AG04449 (cell line): Measurements from ENCODE around the gene KRTAP10-3.

Experiments used
- CTCF ChIA-PET: fragments of 350-600 bp; formaldehyde crosslinking; extraction: SDS; loops from one replicate; lab custom pipeline; 2021; ENCODE audit warnings: antibody characterized with exemption; lab: Yijun Ruan, JAX
- POLR2A ChIA-PET: fragments of 400-600, 350-600 bp; formaldehyde crosslinking; extraction: SDS; loops from one replicate; lab custom pipeline; 2020; ENCODE audit warnings: antibody characterized with exemption, inconsistent platforms; lab: Yijun Ruan, JAX
- DNase-seq: peaks from one replicate; pipeline ENCODE4 v3.0.0-alpha.2; 2010; ENCODE audit warnings: low read depth, low spot score
- H3K4me3 ChIP-seq: 2 replicates; pipeline ENCODE4 v1.5.1; 2011; ENCODE audit warnings: low read depth, mild to moderate bottlenecking, control low read depth, low read length
- CTCF ChIP-seq: IDR thresholded peaks from one replicate; pipeline ENCODE4 v1.5.1; 2011; ENCODE audit warnings: mild to moderate bottlenecking, moderate library complexity, low read length, control low read depth, inconsistent platforms; ENCODE audit not compliant: insufficient read depth; ENCODE audit errors: missing control alignments

KRTAP10-3 gene

GRCh38 chr21:44532712-44533111, 25.9 kb downstream of the KRTAP10-3 start:
- no peak overlapping the region for H3K4me3 ChIP-seq
- CTCF ChIA-PET, result interaction anchor here (0.9 kb wide), 1 partner anchor 52 kb away, joined by 3 read pairs; no protein-coding TSS in a partner anchor
- DNase-seq, result no peak
- TF ChIP-seq CTCF, result no peak
- POLR2A ChIA-PET, result no interaction called here

- TF ChIP-seq CTCF, result no peak
- ChIA-PET POLR2A (no interaction called here), CTCF (interaction anchor here (0.9 kb wide), 1 partner anchor 51 kb away, joined by 3 read pairs; no protein-coding TSS in a partner anchor)
- no peak overlapping the region for H3K4me3 ChIP-seq
- DNase-seq, result no peak
Measured at GRCh38 chr21:44531606-44532564, 26.7 kb downstream of the KRTAP10-3 start.

- no peak overlapping the region for H3K4me3 ChIP-seq
- TF ChIP-seq CTCF, result no peak
- no peak for DNase-seq
- ChIA-PET POLR2A (no interaction called here), CTCF (no interaction called here)
Measured at GRCh38 chr21:44530903-44531605, 27.5 kb downstream of the KRTAP10-3 start.

DNA sequence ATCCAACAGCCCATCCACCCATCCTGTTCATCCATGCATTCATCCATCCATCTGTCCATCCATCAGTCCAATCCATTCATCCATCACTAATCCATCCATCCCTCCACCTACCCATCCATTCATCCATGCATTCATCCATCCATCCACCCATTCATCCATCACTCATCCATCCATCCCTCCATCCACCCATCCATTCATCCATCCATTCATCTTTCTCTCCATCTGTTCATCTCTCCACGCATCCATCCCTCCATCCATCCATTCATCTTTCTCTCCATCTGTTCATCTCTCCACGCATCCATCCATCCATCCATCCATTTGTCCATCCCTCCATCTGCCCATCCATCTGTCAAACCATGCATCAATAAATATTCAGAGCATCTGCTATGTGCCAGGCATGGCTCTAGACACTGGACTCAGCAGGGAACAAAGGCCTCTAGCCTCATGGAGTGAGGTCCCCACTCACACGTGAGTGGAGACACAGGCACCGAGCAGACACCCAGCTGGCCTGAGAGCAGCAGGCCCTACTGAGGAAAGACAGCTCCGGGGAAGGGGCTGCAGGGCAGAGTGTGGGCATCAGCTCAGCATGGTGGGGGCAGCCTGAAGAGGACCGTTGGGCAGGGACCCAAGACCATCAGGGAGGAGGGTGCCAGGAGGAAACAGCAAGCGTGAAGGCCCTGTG, 28.2 kb downstream of the KRTAP10-3 start:
- TF ChIP-seq CTCF, result no peak
- POLR2A ChIA-PET, result no interaction called here
- H3K4me3 ChIP-seq, result no peak overlapping the region
- CTCF ChIA-PET, result no interaction called here
- no peak for DNase-seq

GRCh38 chr21:44529503-44530125, 29.0 kb downstream of the KRTAP10-3 start:
- no peak for TF ChIP-seq CTCF
- POLR2A ChIA-PET, result no interaction called here
- DNase-seq, result no peak
- no peak overlapping the region for H3K4me3 ChIP-seq
- CTCF ChIA-PET, result no interaction called here
